ENCODE data around the gene SYNPO. TPM values are rescaled to one million over a fixed set of nuclear protein-coding genes. Genes with fewer than 3 reads are reported as not detected.

SYNPO gene
- 156 to 198 TPM (median 195 TPM) in 3 replicates for total RNA-seq
- long read RNA-seq, partial matches to known transcripts, result 48 of 52 reads
- long read RNA-seq, other reads (novel, unspliced or antisense), result 4 of 52 reads

DNA sequence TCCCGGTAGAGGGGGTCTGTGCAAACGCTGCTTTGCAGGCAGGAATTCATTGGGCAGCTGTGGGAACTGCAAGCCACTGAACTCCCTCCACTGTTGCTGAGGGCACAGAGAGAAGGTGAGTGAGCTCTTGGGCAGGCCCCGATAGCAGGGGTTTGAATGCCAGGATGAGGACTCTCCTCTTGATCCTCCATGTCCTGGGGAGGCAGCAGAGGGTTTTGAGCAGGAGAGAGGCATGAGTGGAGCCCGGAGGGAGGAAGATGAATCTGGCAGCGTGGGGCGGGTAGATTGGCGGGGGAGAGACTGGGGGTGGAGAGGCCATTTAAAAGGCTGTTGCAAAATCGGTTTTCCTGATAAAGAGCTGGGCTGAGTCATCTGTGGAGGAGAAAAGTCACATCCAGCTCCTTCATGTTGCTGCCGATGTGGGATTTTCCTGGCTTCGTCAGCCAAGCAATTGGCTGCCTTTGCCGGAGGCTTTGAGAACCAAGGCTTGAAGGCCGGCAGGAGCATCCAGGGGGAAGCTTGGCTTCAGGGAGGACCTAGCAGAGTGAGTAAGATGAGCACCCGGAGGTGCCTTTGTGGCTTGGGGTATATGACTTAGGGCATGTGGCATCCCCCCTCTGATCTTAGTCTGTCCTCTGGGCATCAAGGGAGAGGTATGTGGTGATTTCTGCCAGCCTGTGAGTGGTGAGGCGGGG lies at the start of gene SYNPO:
Gene SYNPO (plus strand): TSS at position 350 of the 695 bp plus-strand sequence. CDS start 7,616 bp downstream, outside the sequence.
- no peak for DNase-seq (ENCODE audit: low spot score)
- peaks cover 4% of the 10 kb centered on the region for H3K36me3 Mint-ChIP-seq (ENCODE audit: low read depth)
- H3K27me3 Mint-ChIP-seq (ENCODE audit: low read depth), result no peaks in the 10 kb centered on the region
- peak within 1 kb of the TSS; percentile 89 for H3K4me3 Mint-ChIP-seq (ENCODE audit: unreplicated experiment)
- no peaks in the 10 kb centered on the region for H3K9me3 Mint-ChIP-seq (ENCODE audit: low read depth)
- H3K4me1 Mint-ChIP-seq (ENCODE audit: low read depth), result peaks cover 99% of the 10 kb centered on the region
- peak within 1 kb of the TSS; percentile 95 for H3K27ac Mint-ChIP-seq (ENCODE audit: unreplicated experiment)
- TF ChIP-seq, protein P1, sequence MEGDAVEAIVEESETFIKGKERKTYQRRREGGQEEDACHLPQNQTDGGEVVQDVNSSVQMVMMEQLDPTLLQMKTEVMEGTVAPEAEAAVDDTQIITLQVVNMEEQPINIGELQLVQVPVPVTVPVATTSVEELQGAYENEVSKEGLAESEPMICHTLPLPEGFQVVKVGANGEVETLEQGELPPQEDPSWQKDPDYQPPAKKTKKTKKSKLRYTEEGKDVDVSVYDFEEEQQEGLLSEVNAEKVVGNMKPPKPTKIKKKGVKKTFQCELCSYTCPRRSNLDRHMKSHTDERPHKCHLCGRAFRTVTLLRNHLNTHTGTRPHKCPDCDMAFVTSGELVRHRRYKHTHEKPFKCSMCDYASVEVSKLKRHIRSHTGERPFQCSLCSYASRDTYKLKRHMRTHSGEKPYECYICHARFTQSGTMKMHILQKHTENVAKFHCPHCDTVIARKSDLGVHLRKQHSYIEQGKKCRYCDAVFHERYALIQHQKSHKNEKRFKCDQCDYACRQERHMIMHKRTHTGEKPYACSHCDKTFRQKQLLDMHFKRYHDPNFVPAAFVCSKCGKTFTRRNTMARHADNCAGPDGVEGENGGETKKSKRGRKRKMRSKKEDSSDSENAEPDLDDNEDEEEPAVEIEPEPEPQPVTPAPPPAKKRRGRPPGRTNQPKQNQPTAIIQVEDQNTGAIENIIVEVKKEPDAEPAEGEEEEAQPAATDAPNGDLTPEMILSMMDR (IDR thresholded peaks at IDR 0.05), result peak; percentile 38

DNA sequence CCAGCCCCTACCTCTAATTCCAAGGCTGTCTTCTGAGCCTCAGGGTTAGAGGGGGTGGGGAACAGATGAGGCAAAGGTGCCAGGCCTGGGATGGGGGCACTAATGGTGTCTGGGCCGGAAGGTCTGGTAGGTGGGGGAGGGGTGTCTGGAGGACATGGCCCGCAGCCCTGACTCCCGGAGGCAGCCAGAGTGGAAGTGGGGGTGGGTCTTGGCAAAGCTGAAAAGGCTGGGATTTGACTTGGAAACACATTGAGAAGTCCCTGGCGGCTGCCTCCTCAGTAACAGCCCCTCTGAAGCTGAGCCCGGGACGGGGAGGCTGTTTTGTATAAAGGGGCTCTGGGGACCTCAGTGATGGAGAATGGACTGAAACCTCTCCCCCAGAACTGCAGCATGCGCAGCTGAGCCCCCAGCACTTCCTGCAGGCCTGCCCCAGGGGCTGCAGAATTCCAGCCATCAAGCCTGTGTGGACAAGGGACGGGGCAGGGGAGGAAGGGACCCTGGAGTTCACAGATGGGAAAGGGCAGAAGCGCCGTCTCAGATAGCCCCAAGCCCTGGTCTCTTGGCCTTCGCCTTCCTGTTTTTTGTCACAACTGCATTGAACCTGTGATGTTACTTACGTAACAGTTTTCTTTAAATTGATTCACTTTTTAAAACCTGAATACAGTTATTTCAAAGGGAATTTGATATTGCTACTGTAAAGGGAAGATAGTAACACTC lies 49.3 kb upstream of the SYNPO start:
- Mint-ChIP-seq H3K36me3 (ENCODE audit: low read depth) (no peaks in the 10 kb centered on the region), H3K27me3 (ENCODE audit: low read depth) (no peaks in the 10 kb centered on the region), H3K4me1 (ENCODE audit: low read depth) (peaks cover 82% of the 10 kb centered on the region), H3K27ac (ENCODE audit: unreplicated experiment) (peak overlapping the region; percentile 62), H3K4me3 (ENCODE audit: unreplicated experiment) (no peak overlapping the region), H3K9me3 (ENCODE audit: low read depth) (no peaks in the 10 kb centered on the region)
- peak; percentile 73 for DNase-seq (ENCODE audit: low spot score)
- TF ChIP-seq, protein P1 (IDR thresholded peaks at IDR 0.05), result no peak

DNA sequence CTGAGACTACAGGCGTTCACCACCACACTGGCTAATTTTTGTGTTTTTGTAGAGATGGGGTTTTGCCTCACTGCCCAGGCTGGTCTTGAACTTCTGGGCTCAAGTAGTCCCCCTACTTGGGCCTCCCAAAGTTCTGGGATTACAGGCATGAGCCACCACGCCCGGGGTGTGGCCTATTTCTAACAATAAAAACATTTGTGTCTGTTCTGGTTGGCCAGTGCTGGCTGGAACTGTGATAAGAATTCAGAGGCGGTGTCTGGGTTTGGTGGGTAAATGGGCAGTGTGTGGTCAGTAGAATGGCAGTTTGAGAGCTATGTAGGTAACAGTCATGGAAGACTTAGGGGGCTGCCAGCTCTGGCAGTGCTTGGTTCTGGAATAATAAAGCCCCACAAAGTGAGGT lies 46.9 kb upstream of the SYNPO start:
- Mint-ChIP-seq H3K27ac (ENCODE audit: unreplicated experiment) (peak overlapping the region; percentile 58), H3K4me3 (ENCODE audit: unreplicated experiment) (no peak overlapping the region), H3K36me3 (ENCODE audit: low read depth) (no peaks in the 10 kb centered on the region), H3K9me3 (ENCODE audit: low read depth) (no peaks in the 10 kb centered on the region), H3K27me3 (ENCODE audit: low read depth) (no peaks in the 10 kb centered on the region), H3K4me1 (ENCODE audit: low read depth) (peaks cover 93% of the 10 kb centered on the region)
- DNase-seq (ENCODE audit: low spot score), result peak; percentile 33
- TF ChIP-seq, protein P1 (IDR thresholded peaks at IDR 0.05), result no peak

DNA sequence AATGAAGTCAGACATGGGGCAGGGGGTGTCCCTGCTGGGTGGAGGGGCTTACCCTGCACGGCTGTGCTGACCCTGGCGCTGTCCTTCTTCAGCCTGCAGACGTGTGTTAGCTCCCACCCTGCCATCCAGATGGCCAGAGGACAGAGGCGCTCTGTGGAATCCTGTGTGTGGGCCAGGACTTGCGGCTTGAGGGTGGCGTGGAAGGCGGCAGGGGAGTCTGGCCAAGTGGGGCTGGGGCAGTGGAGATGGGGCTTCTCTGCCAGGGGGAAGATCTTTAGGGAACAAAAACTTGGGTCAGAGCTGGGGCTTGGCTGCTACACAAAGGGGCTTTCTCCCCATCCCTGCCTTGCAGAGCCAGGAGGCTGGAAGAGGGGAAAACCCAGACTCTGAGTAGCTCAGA lies 46.5 kb upstream of the SYNPO start:
- Mint-ChIP-seq H3K27ac (ENCODE audit: unreplicated experiment) (peak overlapping the region; percentile 77), H3K9me3 (ENCODE audit: low read depth) (no peaks in the 10 kb centered on the region), H3K27me3 (ENCODE audit: low read depth) (no peaks in the 10 kb centered on the region), H3K4me1 (ENCODE audit: low read depth) (peaks cover 93% of the 10 kb centered on the region), H3K36me3 (ENCODE audit: low read depth) (no peaks in the 10 kb centered on the region), H3K4me3 (ENCODE audit: unreplicated experiment) (no peak overlapping the region)
- DNase-seq (ENCODE audit: low spot score), result peak; percentile 51
- TF ChIP-seq, protein P1 (IDR thresholded peaks at IDR 0.05), result no peak

GRCh38 chr5:150595466-150596031 lies 44.9 kb upstream of the SYNPO start:
- no peaks in the 10 kb centered on the region for H3K36me3 Mint-ChIP-seq (ENCODE audit: low read depth)
- H3K4me3 Mint-ChIP-seq (ENCODE audit: unreplicated experiment), result no peak overlapping the region
- peak overlapping the region; percentile 95 for H3K27ac Mint-ChIP-seq (ENCODE audit: unreplicated experiment)
- no peaks in the 10 kb centered on the region for H3K9me3 Mint-ChIP-seq (ENCODE audit: low read depth)
- peak; percentile 63 for DNase-seq (ENCODE audit: low spot score)
- TF ChIP-seq, protein P1 (IDR thresholded peaks at IDR 0.05), result no peak
- H3K4me1 Mint-ChIP-seq (ENCODE audit: low read depth), result peaks cover 93% of the 10 kb centered on the region
- no peaks in the 10 kb centered on the region for H3K27me3 Mint-ChIP-seq (ENCODE audit: low read depth)
